DMS 273 (cell line): ENCODE results near the gene RUNX2.
"Not testable (repeated sequence)": the region's sequence is repeated elsewhere in the genome, so short reads cannot be mapped to it uniquely, and the experiment has no call there.

Source experiments
- DNase-seq: peaks from one replicate; lab custom pipeline; 2025; ENCODE audit not compliant: unreplicated experiment; lab: John Stamatoyannopoulos, UW

Gene RUNX2

DNA sequence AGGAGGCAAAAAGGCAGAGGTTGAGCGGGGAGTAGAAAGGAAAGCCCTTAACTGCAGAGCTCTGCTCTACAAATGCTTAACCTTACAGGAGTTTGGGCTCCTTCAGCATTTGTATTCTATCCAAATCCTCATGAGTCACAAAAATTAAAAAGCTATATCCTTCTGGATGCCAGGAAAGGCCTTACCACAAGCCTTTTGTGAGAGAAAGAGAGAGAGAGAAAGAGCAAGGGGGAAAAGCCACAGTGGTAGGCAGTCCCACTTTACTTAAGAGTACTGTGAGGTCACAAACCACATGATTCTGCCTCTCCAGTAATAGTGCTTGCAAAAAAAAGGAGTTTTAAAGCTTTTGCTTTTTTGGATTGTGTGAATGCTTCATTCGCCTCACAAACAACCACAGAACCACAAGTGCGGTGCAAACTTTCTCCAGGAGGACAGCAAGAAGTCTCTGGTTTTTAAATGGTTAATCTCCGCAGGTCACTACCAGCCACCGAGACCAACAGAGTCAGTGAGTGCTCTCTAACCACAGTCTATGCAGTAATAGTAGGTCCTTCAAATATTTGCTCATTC lies at the start of gene RUNX2:
TSS of gene RUNX2 (plus strand) at position 375 of the 567 bp plus-strand sequence. CDS start 397 bp downstream, outside the sequence.
- DNase-seq: no peak

DNA sequence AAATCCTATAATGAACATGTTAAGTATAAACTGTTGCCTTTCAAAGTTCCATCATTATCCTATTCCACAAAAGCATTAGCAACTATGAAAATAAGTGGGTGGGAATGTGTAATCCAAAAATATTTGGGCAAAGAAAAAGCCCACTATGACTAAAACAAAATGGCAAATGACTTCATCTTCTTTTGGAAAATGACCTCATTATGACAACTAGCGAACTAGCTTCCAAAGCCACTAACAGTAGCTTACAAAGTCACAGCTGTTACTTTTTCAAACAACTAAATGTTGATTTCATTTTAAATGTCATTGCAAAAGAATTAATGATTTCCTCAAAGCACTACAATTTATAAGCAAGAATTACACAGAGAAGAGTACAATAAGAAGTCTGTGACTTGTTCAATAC lies 49.8 kb upstream of the RUNX2 start:
- DNase-seq: no peak

DNA sequence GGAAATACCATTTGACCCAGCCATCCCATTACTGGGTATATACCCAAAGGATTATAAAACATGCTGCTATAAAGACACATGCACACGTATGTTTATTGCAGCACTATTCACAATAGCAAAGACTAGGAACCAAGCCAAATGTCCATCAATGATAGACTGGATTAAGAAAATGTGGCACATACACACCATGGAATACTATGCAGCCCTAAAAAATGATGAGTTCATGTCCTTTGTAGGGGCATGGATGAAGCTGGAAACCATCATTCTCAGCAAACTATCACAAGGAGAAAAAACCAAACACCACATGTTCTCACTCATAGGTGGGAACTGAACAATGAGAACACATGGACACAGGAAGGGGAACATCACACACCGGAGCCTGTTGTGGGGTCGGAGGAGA lies 41.4 kb upstream of the RUNX2 start:
- not testable (repeated sequence) for DNase-seq

DNA sequence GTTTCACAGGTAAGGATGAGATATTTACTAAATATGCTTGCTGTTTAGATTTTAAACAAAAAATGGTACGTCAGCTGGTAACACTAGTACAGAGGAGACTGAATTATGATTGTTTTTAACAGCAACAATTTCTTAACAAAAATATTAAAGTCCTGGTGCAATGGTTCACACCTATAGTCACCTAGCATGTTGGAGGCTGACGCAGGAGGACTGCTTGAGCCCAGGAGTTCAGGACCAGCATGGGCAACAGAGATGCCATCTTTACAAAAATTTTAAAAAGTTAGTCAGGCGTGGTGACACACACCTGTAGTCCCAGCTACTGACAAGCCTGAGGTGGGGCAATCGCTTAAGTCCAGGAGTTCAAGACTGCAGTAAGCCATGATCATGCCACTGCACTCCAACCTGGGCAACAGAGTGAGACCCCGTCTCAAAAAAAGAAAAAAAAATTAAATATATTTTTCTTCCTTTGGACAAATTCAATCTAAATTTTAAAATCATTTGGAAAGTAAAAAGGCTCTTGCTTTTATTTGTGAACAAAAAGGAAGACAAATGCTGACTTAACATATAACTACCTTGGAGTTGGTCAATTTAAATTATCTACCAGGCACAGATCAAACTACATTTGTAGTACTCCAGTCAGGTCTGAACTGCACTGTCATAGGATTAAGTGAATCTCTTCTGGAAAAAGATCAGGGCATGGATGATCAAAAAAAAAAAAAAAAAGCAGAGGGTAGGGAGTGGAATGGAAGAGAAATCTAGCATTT lies 38.2 kb upstream of the RUNX2 start:
- DNase-seq: no peak

DNA sequence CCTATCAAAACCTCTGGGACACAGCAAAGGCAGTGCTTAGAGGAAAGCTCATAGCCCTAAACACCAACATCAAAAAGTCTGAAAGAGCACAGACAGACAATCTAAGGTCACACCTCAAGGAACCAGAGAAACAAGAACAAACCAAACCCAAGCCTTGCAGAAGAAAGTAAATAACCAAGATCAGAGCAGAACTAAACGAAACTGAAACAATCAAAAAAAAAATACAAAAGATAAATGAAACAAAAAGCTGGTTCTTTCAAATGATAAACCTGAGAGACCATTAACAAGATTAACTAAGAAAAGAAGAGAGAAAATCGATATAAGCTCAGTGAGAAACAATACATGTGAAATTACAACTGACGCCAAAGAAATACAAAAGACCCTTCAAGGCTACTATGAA lies 34.8 kb upstream of the RUNX2 start:
- no peak for DNase-seq

DNA sequence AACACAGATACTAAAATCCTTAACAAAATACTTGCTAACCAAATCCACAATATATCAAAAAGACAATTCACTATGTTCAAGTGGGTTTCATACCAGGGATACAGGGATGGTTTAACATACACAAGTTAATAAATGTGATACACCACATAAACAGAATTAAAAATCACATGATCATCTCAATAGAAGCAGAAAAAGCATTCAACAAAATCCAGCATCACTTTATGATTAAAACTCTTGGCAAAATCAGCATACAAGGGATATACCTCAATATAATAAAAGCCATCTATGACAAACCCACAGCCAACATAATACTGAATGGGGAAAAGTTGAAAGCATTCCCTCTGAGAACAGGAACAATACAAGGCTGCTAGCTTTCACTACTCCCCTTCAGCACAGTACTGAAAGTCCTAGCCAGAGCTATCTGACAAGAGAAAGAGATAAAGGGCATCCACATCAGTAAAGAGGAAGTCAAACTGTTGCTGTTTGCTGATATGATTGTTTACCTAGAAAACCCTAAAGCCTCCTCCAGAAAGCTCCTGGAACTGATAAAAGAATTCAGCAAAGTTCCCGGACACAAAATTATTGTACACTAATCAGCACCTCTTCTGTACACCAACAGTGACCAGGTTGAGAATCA lies 33.9 kb upstream of the RUNX2 start:
- not testable (repeated sequence) for DNase-seq

DNA sequence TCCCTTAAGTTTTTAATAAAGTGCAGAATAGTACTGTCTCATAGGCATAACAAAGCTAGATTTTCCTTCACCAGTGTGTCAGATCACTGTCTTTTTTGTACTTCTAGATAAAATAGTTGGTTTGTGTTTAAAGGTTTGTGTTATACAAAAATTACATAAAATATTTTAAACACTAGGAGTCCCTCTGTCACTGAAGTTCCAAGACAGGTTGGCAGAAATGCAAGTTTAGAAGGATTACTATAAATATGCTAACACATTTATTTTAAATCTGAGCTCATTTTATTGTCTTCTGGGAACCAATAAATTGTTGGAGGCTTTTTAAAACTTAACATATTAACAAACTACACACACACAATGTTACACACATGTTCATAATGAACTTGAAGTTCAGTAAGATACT lies 30.8 kb upstream of the RUNX2 start:
- DNase-seq: no peak

DNA sequence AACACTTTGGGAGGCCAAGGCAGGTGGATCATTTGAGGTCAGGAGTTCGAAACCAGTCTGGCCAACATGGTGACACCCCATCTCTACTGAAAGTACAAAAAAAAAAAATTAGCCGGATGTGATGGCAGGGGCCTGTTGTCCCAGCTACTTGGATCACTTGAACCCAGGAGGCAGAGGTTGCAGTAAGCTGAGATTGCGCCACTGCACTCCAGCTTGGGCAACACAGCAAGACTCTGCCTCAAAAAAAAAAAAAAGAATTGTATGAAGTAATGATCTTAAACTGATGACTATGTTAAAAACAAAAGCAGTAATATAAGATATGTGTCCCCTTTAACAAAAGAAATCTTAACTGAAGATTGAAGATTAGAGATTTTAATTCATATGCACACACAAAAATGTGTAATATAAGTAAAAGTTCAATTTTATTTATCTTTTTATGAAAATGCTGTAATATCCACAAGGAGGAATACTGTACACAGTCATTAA lies 29.0 kb upstream of the RUNX2 start:
- no peak for DNase-seq

DNA sequence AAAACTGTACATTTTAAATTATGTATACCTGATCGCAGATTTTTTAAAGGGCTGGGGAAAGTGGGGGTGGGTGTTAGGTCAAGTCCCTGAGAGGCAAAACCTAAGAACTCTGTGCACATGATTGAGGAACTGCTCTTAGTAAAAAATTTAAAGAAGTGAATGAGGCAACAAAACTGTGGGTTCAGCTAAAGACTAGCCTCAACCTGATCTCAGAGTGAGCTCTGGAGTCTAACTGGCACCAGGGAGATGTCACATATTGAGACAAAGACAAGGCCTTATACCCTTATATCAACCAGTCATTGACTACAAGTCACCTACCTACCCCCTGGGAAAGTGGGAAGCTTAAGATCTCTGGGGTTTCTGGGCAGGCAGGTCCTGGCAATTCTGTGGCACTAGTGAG lies 27.4 kb upstream of the RUNX2 start:
- DNase-seq: no peak

DNA sequence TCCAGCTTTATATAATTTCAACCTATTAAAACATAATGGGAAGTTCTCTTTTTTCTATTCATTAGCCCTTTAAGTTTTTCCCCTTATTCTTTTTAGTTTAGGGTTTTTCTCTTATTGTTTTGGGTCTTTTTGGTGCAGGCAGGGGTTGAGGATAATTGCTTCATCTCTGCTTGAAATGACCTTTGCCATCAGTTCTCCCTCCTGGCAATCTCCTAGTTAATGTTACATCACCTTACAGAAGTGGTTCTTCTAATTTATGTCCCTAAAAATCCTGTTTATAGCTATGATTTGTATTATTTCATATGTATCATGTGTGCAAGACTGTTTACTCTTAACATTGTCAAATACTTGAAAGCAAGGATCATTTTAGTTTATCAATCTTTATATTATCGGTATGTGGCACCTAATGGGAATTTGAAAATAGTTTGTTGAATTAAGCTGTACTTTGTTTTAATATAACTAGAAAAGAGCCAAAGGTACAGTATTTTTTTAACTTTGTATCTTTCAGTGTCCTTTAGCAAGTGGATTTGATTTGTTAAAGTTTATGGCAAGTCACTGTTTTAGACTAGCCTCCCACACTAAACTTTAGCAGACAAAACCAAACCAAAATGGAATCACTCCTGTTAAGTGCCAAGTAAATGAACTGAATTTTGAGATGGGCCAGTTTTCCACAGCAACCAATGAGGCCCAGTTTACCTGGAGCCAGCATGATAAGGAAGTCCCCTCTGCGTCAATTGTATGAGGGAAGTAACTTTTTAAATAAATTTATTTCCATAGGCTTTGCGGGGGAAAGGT lies 26.6 kb upstream of the RUNX2 start:
- DNase-seq: no peak

DNA sequence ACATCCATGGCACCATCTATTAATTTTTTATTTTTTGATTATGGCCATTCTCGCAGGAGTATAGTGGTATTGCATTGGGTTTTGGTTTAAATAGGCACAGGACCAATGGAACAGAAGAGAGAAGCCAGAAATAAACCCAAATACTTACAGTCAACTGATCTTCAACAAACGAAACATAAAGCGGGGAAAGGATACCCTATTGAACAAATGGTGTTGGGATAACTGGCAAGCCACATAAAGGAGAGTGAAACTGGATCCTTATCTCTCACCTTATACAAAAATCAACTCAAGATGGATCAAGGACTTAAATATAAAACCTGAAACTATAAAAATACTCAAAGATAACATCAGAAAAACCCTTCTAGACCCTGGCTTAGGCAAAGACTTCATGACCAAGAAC lies 25.3 kb upstream of the RUNX2 start:
- no peak for DNase-seq

DNA sequence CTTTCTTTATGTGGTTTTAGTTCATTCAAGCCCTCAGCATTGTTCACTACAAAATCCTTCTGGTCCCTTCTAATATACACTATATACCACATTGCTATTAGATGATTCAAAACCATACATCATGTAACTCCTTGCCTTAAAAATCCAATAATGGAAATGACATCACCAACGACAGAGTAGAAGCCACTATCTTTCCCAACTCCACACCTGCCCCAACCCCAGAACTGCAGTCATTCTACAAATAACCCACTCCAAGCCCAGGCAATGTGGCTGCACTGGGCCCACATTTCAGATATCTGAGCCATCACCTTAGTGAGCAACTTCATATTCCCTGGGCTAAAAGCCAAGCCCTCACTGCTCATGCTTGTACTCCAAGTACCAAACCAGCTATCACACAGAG lies 22.6 kb upstream of the RUNX2 start:
- DNase-seq: no peak

DNA sequence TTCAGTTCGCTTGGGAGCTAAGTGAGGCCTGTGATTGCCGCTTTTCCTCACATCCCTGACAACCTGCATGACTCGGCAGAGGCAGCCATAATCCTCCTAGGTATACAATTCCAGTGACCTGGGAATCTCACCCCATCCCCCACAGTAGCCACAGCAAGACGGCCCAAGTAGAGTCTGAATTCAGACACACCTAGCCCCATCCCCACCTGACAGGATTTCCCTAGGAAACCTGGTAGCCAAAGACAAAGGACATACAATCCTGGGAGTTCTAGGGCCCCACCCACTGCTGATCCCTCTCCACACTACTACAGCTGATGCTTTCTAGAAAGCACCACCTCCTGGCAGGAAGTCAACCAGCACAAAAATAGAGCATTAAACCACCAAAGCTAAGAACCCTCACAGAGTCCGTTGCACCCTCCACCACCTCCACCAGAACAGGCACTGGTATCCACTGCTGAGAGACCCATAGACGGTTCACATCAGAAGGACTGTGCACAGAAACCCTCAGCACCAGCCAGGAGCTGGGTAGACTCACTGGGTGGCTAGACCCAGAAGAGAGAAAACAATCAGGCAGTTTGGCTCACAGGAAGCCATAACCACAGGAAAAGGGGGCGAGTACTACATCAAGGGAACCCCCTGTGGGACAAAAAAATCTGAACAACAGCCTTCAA lies 17.9 kb upstream of the RUNX2 start:
- DNase-seq: no peak

DNA sequence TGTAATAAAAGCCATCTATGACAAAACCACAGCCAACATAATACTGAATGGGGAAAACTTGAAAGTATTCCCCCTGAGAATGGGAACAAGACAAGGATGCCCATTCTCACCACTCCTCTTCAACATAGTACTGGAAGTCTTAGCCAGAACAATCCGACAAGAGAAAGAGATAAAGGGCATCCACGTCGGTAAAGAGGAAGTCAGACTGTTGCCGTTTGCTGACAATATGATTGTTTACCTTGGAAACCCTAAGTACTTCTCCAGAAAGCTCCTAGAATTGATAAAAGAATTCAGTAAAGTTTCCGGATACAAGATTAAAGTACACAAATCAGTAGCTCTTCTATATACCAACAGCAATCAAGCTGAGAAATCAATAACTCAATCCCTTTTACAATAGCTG lies 14.0 kb upstream of the RUNX2 start:
- DNase-seq: no peak

DNA sequence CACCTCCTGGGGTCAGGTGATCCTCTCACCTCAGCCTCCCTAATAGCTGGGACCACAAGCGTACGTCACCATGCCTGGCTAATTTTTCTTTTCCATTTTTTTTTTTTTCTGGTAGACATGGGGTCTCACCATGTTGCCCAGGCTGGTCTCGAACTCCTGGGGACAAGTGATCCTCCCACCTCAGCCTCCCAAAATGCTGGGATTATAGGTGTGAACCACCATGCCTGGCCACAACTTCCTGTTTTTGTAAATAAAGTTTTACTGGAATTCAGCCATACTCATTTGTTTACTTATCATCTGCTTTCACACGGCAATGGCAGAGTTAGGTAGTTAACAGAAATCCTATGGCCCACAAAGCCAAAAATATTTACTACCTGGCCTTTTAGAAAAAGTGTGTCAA lies 7.8 kb upstream of the RUNX2 start:
- no peak for DNase-seq

DNA sequence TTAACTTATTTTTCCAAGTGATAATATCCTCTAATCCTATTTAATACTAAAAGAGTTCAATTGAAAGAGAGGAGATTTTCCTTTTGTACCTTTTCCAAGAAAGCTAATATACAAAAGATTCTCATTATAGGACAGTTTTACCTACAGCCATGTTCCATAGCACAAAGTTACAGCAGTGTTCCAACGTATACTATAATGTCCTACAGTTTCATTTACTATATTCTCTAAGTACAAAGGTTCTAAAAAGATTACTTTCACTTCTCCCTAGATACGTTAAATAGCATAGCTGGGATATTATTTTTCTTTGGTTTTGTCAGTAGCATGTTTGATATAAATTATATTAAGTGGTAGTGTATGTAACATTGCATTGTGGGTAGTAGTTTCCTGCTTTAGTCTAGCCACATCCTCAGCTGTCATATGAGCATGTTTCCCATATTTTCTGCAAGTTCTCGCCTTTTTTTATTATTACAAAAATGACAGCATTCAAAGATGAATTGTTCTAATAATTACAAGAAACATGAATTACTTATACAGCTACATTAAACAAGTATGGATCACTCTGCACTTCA lies 4.4 kb upstream of the RUNX2 start:
- no peak for DNase-seq

DNA sequence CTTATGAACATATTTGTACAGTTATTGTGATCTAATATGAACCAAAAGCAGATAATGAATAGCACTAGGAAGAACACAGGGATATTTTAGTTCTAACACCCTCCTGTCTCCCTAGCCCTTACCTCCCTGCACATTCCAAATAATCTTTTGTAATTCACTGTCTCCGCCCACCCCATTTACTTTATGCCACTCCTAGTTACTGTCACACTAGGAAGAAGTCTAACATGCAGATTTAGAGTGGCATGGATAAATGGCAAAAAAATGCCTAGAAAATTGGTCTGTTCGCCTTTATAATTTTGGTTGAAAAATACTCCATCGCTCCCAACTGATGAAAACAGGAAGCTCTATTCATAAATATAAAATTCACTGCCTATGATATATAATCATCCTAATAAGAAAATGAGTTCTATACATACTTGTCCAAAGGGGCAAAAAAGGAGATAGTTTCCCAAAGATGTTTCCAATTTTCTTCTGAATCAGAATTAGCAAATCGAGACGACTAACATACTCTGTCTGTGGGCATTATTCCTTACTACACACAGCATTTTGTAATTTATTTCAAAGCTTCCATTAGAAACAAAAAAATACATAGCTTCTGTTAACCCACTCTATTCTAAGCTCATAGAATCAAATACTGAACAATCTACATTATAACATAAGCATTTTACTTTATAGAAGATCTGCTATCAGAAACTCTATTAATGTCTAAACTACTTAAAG lies 1.3 kb upstream of the RUNX2 start:
- no peak for DNase-seq

DNA sequence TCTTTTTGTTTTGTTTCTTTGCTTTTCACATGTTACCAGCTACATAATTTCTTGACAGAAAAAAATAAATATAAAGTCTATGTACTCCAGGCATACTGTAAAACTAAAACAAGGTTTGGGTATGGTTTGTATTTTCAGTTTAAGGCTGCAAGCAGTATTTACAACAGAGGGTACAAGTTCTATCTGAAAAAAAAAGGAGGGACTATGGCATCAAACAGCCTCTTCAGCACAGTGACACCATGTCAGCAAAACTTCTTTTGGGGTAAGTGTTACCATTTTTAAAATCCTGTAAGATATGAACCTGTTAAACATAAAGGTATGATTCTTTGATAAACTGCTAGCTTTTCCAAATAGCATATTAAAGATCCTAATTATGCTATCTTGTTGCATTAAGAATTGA lies 393 bp downstream of the RUNX2 start:
- no peak for DNase-seq

DNA sequence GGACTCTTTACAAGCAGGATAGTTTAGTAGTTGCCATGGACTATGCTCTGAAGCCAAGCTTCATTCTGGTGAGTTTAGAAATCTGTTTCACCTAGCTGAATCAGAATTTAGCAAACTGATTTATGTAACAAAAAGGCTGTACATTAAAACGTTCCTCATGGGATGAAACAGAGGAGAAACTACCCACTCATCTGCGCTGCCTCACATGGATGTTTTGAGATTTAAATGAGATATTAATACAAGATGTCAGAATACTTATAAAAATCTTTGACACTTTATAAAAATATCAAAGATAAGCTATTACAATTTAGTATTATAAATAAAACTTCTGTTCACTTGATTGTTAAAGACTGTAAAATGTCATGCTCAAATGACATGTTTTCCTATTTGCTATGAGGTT lies 16.8 kb downstream of the RUNX2 start:
- DNase-seq: no peak

DNA sequence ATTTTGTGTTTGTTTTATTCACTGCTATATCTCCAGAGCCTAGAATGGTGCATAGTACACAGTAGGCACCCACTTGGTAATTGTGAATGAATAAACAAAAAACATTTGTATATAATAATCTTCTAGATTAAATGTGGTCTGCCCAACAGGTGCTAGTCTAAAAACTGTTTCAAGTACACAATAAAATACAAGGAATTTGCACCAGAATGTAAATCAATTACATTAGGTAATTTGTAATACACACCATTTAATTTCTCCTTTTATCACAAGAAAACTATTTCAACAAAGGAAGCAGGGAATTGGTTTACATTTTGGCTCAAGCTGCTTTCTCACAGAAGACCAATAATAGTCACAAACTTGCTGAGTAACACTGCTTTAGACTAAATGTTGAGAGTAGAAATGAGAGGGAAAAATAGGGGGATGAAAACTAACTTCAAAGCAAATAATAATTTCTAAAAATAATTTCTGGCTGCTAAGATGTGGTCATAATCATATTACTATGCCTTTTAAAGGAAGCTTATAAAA lies 22.1 kb downstream of the RUNX2 start:
- DNase-seq: no peak
